Ascending aorta (tissue), 2 donors: Measurements from ENCODE around the gene TRAPPC5. TPM values are rescaled to one million over a fixed set of nuclear protein-coding genes. Genes with fewer than 3 reads are reported as not detected.

ENCODE experiments used
- DNase-seq, 2 donors: peaks; one replicate each; pipeline ENCODE4 v3.0.0-alpha.2; 2019; ENCODE audit warnings: low spot score in 2 of 2
- H3K27ac ChIP-seq, 2 donors: fragments of 200-600 bp; sonication (generic); one replicate each; pipeline ENCODE4 v1.5.1; 2016 to 2017; ENCODE audit warnings: mild to moderate bottlenecking in 1 of 2
- H3K27me3 ChIP-seq: fragments of 200-600 bp; sonication (generic); one replicate; pipeline ENCODE4 v1.5.1; 2017
- H3K36me3 ChIP-seq, 2 donors: fragments of 200-600 bp; sonication (generic); one replicate each; pipeline ENCODE4 v1.5.1; 2016
- H3K4me1 ChIP-seq, 2 donors: fragments of 200-600 bp; sonication (generic); one replicate each; pipeline ENCODE4 v1.5.1; 2016 to 2017; ENCODE audit warnings: mild to moderate bottlenecking in 1 of 2
- H3K4me3 ChIP-seq, 2 donors: fragments of 200-600 bp; sonication (generic); one replicate each; pipeline ENCODE4 v1.5.1; 2016 to 2017; ENCODE audit warnings: mild to moderate bottlenecking in 1 of 2
- H3K9me3 ChIP-seq, 2 donors: fragments of 200-600 bp; sonication (generic); one replicate each; pipeline ENCODE4 v1.5.1; 2016
- intact Hi-C: fragments of 100-400 bp; cut with DNase I; formaldehyde crosslinking; loops from one replicate; pipeline ENCODE4 v1.15.1; 2023
- total RNA-seq: library from RNA; depleted of rRNA; stranded (reverse); fragments of >200 nt; gene quantifications from one replicate; pipeline ENCODE4 v1.1.0, GENCODE V29; 2016
- TF ChIP-seq, protein P1 (sequence below), 3 experiments: fragments of 200-600 bp in 2 of 3; fragments of 450-650 bp in 1 of 3; sonication (generic) in 2 of 3; IDR thresholded peaks; one replicate each; pipeline ENCODE4 v1.5.1; 2016 to 2019; ENCODE audit warnings: antibody characterized with exemption in 3 of 3, mild to moderate bottlenecking in 1 of 3, moderate library complexity in 1 of 3

Gene TRAPPC5
- total RNA-seq, 1 donor from 2014 or later, result 166 TPM

GRCh38 chr19:7706955-7707456 lies 26.4 kb downstream of the TRAPPC5 start:
- Histone ChIP-seq H3K9me3 (no peaks in the 10 kb centered on the region), H3K27me3 (no peaks in the 10 kb centered on the region), H3K4me3 (no peak overlapping the region), H3K4me1 (no peaks in the 10 kb centered on the region), H3K36me3 (no peaks in the 10 kb centered on the region), H3K27ac (no peak overlapping the region)
- TF ChIP-seq, protein P1, sequence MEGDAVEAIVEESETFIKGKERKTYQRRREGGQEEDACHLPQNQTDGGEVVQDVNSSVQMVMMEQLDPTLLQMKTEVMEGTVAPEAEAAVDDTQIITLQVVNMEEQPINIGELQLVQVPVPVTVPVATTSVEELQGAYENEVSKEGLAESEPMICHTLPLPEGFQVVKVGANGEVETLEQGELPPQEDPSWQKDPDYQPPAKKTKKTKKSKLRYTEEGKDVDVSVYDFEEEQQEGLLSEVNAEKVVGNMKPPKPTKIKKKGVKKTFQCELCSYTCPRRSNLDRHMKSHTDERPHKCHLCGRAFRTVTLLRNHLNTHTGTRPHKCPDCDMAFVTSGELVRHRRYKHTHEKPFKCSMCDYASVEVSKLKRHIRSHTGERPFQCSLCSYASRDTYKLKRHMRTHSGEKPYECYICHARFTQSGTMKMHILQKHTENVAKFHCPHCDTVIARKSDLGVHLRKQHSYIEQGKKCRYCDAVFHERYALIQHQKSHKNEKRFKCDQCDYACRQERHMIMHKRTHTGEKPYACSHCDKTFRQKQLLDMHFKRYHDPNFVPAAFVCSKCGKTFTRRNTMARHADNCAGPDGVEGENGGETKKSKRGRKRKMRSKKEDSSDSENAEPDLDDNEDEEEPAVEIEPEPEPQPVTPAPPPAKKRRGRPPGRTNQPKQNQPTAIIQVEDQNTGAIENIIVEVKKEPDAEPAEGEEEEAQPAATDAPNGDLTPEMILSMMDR (IDR thresholded peaks at IDR 0.05), result no peak
- DNase-seq, result no peak
- intact Hi-C loops, result no loop called here

DNA sequence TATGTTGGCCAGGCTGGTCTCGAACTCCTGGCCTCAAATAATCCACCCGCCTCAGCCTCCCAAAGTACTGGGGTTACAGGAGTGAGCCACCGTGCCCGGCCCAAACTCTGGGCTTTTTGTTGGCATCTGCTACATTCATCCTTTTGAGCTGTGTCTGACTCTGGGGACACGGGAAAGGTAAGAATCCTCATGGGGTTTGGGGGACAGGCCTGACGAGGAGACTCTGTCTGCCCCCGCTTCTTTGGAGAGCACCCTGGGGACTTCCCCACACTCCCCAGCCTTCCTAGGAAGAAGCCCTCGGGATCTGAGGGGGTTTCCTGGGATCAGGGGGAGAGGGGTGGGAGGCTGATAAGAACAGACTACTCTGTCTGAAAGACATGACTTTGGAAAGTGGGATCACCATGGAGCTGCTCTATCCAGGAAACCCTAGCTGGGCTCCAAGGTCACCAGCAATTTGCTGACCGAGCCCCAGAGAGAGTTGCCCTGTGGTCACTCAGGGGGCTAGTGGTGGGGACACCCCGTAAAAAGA lies 29.4 kb downstream of the TRAPPC5 start:
- Histone ChIP-seq H3K36me3 (no peaks in the 10 kb centered on the region), H3K27ac (no peak overlapping the region), H3K9me3 (no peaks in the 10 kb centered on the region), H3K27me3 (no peaks in the 10 kb centered on the region), H3K4me3 (no peak overlapping the region), H3K4me1 (no peaks in the 10 kb centered on the region)
- TF ChIP-seq, protein P1 (IDR thresholded peaks at IDR 0.05), result no peak
- intact Hi-C loops, result no loop called here
- no peak for DNase-seq

- H3K9me3 ChIP-seq, result no peaks in the 10 kb centered on the region
- H3K4me3 ChIP-seq, result no peak overlapping the region
- no peaks in the 10 kb centered on the region for H3K4me1 ChIP-seq
- H3K27ac ChIP-seq, result no peak overlapping the region
- intact Hi-C loops, result no loop called here
- H3K36me3 ChIP-seq, result no peaks in the 10 kb centered on the region
- no peak for DNase-seq
- H3K27me3 ChIP-seq, result no peaks in the 10 kb centered on the region
- TF ChIP-seq, protein P1 (IDR thresholded peaks at IDR 0.05), result no peak
These were observed 30.0 kb downstream of the TRAPPC5 start for GRCh38 chr19:7710616-7711015.

- no peak overlapping the region for H3K4me3 ChIP-seq
- H3K27me3 ChIP-seq, result no peaks in the 10 kb centered on the region
- H3K36me3 ChIP-seq, result no peaks in the 10 kb centered on the region
- TF ChIP-seq, protein P1 (IDR thresholded peaks at IDR 0.05), result no peak
- no peak overlapping the region for H3K27ac ChIP-seq
- intact Hi-C loops, result no loop called here
- no peaks in the 10 kb centered on the region for H3K9me3 ChIP-seq
- H3K4me1 ChIP-seq, result no peaks in the 10 kb centered on the region
- no peak for DNase-seq
These were observed 35.0 kb downstream of the TRAPPC5 start for GRCh38 chr19:7715671-7716070.

- no peak for DNase-seq
- Histone ChIP-seq H3K27ac (no peak overlapping the region), H3K4me1 (no peaks in the 10 kb centered on the region), H3K9me3 (no peaks in the 10 kb centered on the region), H3K36me3 (no peaks in the 10 kb centered on the region), H3K27me3 (no peaks in the 10 kb centered on the region), H3K4me3 (no peak overlapping the region)
- TF ChIP-seq, protein P1 (IDR thresholded peaks at IDR 0.05), result no peak
- intact Hi-C loops, result no loop called here
These were observed 36.1 kb downstream of the TRAPPC5 start for GRCh38 chr19:7716762-7717161.

- Histone ChIP-seq H3K9me3 (no peaks in the 10 kb centered on the region), H3K27me3 (no peaks in the 10 kb centered on the region), H3K36me3 (no peaks in the 10 kb centered on the region), H3K27ac (no peak overlapping the region), H3K4me3 (no peak overlapping the region), H3K4me1 (no peaks in the 10 kb centered on the region)
- TF ChIP-seq, protein P1 (IDR thresholded peaks at IDR 0.05), result no peak
- no peak for DNase-seq
- intact Hi-C loops, result no loop called here
These were observed 38.0 kb downstream of the TRAPPC5 start for GRCh38 chr19:7718668-7719067.
